Right hindlimb (tissue), 1 donor: ENCODE measurements around the gene SGK1.
A peak's percentile ranks its signal among the peaks of the same experiment; 100 is the strongest.
"Not testable (repeated sequence)": the region's sequence is repeated elsewhere in the genome, so short reads cannot be mapped to it uniquely, and the experiment has no call there.

Experiments used
- DNase-seq: peaks from one replicate; pipeline ENCODE4 v3.0.0-alpha.2; 2018

Gene SGK1

DNA sequence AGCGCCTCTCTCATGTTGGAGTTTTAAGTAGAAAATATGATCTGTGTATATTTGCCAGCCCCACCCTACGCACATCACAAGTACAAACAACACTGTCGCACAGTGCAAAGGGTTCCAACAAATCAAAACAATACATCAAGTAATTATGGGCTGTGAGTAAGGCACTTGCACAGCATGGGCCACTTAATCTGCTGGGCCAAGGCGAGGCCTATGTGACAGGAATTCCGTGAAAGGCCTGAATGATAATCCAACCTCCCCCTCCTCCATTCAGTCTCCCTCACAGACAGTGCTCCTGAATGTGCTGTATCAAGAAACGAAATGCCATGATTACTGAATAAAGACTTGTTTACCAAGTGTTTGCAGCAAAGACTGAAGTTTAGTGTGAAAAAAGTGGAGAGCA is 135.4 kb downstream of the SGK1 start:
- DNase-seq = no peak

DNA sequence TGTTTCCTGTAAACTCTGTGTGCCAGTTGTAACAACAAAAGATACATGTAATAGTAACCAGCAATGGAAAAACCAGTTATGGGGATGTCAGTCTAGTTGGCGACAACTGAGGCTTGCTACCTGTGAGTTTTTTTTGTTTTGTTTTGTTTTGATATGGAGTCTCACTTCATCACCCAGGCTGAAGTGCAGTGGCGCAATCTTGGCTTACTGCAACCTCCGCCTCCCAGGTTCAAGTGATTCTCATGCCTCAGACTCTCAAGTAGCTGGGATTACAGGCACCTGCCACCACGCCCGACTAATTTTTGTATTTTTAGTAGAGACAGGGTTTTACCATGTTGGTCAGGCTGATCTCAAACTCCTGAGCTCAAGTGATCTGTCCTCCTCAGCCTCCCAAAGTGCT is 136.2 kb downstream of the SGK1 start:
- not testable (repeated sequence) for DNase-seq

GRCh38 chr6:134181251-134181650 is 136.7 kb downstream of the SGK1 start:
- not testable (repeated sequence) for DNase-seq

- not testable (repeated sequence) for DNase-seq
These were observed 137.4 kb downstream of the SGK1 start for GRCh38 chr6:134180540-134180939.

DNA sequence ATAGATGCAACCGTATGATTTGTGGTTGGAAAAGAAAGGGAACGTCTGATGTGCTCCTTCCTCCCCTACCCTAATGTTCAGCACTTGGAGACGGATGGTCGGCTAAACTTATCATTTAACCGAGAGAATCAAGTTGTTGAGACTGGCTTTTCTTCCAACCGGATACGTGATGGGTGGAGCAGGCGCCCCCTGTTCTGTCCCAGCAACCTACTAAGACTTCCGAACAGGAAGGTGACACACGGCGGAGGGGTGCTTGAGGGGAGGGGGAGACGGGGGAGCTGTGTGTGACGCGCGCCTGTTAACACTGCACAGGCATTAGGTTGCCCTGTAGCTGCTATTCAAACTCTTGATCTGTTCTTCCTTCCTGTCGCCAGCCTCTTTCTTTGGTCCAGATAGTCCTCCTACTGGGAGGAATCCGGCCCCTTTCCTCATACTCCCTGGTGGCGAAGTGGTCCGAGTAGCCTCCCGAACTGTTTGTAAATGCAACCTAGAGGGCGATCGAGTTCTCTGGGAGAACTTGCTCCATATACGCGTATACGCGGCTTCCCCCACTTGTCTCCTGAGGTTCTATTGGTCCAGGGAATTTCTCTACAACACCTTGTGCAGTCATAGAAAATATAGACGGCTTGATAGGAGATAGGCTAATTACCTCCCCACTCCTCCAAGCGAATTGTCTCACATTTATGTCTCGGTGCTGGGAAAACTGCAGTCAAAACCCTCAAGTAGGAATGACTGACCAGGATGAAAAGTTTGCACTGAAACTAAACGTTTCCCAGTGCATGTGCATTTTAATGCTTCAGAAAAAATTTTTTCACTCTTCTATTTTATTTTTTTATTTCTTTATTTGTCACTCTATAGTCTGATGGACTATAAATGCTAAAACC is 139.5 kb downstream of the SGK1 start:
- peak; percentile 86 for DNase-seq

GRCh38 chr6:134177753-134178160 is 140.2 kb downstream of the SGK1 start:
- DNase-seq = no peak

- DNase-seq = no peak
These were observed 140.7 kb downstream of the SGK1 start for GRCh38 chr6:134177236-134177635.

GRCh38 chr6:134176264-134176975 is 141.5 kb downstream of the SGK1 start:
- peak; percentile 70 for DNase-seq

GRCh38 chr6:134175532-134176263 is 142.2 kb downstream of the SGK1 start:
- DNase-seq = peak; percentile 78

- peak; percentile 95 for DNase-seq
These were observed 143.0 kb downstream of the SGK1 start for GRCh38 chr6:134174672-134175531.

DNA sequence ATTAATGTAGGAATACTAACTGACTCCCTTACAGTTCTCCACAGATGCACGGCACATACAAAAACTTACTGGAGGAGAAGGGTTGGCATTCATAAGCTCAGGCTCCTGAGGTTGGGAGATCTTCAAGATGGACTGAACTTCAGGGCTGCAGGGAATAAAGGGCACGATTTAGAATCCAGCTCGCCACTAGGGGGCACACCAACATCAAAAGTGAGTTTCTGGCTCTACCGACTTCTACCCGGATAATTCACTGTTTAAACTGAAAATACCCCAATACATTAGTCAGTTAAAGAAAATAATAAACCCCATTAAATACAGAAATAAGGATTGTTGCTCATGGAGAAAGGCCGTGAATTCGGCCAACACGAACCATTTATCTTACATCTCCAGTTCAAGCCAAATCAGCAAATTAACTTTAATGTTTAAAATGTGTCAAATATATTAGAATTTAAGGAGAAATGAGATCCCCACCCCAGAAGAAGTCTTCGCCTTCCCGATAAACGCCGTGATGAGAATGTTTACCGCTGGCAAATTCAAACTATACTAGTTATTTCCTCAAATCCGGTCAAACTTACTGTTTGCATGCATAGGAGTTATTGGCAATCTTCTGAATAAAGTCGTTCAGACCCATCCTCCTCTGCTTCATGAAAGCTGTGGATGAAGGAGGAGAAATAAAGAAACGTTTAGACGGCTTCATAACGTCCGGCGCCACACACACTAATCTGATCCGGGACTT is 143.8 kb downstream of the SGK1 start:
- peak; percentile 88 for DNase-seq

DNA sequence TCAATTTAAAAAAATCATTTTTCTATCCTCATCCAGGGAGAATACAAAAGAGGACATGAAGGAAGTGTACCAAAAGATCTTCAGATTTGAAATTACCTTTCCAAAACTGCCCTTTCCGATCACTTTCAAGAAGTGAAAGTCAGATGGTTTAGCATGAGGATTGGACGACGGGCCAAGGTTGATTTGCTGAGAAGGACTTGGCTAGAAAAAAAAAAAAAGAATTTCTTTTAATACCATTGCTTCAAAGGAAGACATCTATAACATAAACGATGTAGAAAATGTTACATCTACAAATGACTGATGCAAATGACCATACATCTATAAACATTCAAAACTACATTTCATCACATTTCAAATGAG is 144.6 kb downstream of the SGK1 start:
- DNase-seq = no peak

DNA sequence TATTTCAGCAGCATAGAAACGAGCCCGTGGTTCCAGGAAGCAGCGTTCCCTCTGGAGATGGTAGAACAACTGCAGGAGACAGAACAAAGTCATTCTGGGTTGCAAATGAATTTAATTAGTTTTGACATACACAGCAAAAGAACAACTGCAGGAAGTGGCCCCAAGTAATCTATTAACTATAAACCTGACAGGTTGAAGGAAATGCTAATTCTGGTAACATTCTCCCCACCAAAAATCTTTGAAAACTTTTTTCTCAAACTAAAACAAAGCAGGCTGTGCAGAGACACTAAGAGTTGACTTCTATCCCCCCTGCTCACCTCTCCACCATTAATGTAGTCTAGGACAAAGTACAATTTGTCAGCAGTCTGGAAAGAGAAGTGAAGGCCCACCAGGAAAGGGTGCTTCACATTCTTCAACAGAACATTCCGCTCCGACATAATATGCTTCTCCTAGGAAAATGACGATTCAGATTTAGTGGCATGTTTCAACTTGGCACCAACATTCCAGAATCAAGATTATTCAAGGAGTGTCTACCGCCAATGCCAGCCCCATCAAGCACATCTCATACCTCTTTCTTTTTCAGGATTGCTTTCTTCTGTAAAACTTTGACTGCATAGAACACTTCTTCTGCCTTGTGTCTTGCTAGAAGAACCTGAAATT is 145.1 kb downstream of the SGK1 start:
- no peak for DNase-seq

DNA sequence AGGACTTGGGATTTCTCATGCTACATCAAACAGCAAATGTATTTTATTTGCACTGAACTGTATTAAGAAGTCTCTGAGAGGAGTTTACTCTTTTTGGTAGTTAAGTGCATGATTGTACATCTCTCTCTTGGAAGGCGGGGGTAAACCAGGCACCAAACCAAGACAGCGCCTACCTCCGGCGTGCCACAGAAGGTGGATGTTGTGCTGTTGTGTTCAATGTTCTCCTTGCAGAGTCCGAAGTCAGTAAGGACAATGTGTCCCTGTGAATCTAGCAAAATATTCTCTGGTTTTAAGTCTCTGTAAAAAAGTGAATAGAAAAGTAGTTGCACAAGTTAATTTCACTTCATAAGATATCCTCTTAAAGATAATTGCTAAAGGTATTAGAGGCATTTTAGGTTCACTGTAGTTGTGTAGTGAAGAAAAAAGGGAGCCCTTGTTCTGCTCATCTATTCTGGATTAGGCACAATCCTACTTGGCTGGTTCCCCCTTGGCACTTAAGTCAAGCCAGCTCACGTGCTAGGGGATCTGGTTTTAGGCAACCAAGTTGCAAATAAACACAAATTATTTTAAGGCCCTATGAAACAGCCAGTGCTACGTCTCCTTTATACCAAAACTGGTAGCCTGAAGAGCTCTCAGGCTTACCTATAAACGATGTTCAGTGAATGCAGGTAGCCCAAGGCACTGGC is 145.7 kb downstream of the SGK1 start:
- DNase-seq = no peak

GRCh38 chr6:134171517-134171916 is 146.4 kb downstream of the SGK1 start:
- DNase-seq = no peak

DNA sequence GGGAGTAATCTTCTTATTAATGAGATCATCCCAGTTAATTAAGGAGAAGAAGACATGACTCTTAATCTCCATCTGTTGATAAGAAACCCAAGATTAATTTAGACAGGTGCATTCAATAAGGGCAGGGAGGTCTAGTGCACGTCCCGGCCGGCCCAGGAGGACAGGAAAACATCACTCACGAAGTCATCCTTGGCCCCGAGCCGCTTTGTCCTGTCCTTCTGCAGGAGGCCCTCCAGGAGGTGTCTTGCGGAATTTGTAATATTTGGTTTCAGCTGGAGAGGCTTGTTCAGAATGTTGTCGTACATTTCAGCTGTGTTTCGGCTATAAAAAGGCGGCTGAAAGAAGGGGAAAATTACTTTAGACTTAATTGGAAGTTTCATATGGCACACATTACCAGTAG is 147.1 kb downstream of the SGK1 start:
- no peak for DNase-seq

GRCh38 chr6:134169871-134170486 is 147.9 kb downstream of the SGK1 start:
- DNase-seq = no peak

GRCh38 chr6:134168590-134169208 is 149.2 kb downstream of the SGK1 start:
- no peak for DNase-seq

- DNase-seq = no peak
These were observed 151.2 kb downstream of the SGK1 start for GRCh38 chr6:134166511-134167261.
